Measurements from ENCODE around the gene HPSE2.
A peak's percentile ranks its signal among the peaks of the same experiment; 100 is the strongest.

HPSE2 gene

GRCh38 chr10:98519841-98520240 is 715.8 kb downstream of the HPSE2 start:
- ATAC-seq = no peak
- TF ChIP-seq CSRNP3 (CRISPR knock-in tag; IDR thresholded peaks at IDR 0.05) (no peak), ZFP3 (CRISPR knock-in tag; IDR thresholded peaks at IDR 0.05) (no peak), OSR1 (CRISPR knock-in tag; IDR thresholded peaks at IDR 0.05) (no peak), TSHZ2 (CRISPR knock-in tag; IDR thresholded peaks at IDR 0.05) (no peak), ESRRG (CRISPR knock-in tag; IDR thresholded peaks at IDR 0.05) (no peak), TCF4 (CRISPR knock-in tag; IDR thresholded peaks at IDR 0.05; ENCODE audit: borderline replicate concordance) (no peak), GLIS3 (CRISPR knock-in tag; IDR thresholded peaks at IDR 0.05) (no peak), RARB (CRISPR knock-in tag; IDR thresholded peaks at IDR 0.05) (no peak), ZC3H10 (CRISPR knock-in tag; IDR thresholded peaks at IDR 0.05) (no peak), ZFP30 (CRISPR knock-in tag; IDR thresholded peaks at IDR 0.05) (no peak), PPARA (CRISPR knock-in tag; IDR thresholded peaks at IDR 0.05; ENCODE audit: borderline replicate concordance) (no peak), ARNTL (CRISPR knock-in tag; IDR thresholded peaks at IDR 0.05; ENCODE audit: borderline replicate concordance, low read depth) (no peak)

DNA sequence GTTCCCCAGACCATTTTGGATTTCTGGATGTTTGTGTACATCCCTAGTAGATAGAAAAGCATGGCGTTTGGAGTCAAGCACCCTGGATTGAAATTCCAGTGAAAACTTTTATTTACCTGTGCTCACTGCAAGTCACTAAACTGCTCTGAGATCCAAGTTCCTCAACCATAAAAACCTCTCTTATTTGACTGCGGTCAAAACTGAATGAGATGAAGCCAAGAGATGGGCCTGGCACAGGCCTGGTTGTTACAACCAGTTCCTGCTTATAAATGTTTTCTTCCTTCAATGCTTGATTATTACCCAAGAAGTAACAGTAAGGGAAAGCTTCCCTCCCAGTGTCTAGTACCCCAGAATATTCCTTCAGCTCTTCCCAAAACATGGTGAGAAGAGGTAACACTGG is 718.0 kb downstream of the HPSE2 start:
- TF ChIP-seq ZFP3 (CRISPR knock-in tag; IDR thresholded peaks at IDR 0.05) (no peak), ISL1 (CRISPR knock-in tag; IDR thresholded peaks at IDR 0.05) (no peak), ESRRG (CRISPR knock-in tag; IDR thresholded peaks at IDR 0.05) (no peak), ZNF70 (CRISPR knock-in tag; IDR thresholded peaks at IDR 0.05) (no peak), BACH2 (CRISPR knock-in tag; IDR thresholded peaks at IDR 0.05; ENCODE audit: borderline replicate concordance) (no peak), ZC3H10 (CRISPR knock-in tag; IDR thresholded peaks at IDR 0.05) (no peak), PPARA (CRISPR knock-in tag; IDR thresholded peaks at IDR 0.05; ENCODE audit: borderline replicate concordance) (no peak), SNAI2 (CRISPR knock-in tag; IDR thresholded peaks at IDR 0.05) (no peak), TOX (CRISPR knock-in tag; IDR thresholded peaks at IDR 0.05; ENCODE audit: borderline replicate concordance) (no peak), RARB (CRISPR knock-in tag; IDR thresholded peaks at IDR 0.05) (no peak), CSDC2 (CRISPR knock-in tag; IDR thresholded peaks at IDR 0.05) (no peak), ZNF8 (CRISPR knock-in tag; IDR thresholded peaks at IDR 0.05) (no peak), CREB5 (CRISPR knock-in tag; IDR thresholded peaks at IDR 0.05; ENCODE audit: low read depth) (no peak), ZNF565 (CRISPR knock-in tag; conservative IDR thresholded peaks at IDR 0.05; ENCODE audit: low read depth) (no peak), ARNTL (CRISPR knock-in tag; IDR thresholded peaks at IDR 0.05; ENCODE audit: borderline replicate concordance, low read depth) (no peak)
- TF ChIP-seq, protein P1, sequence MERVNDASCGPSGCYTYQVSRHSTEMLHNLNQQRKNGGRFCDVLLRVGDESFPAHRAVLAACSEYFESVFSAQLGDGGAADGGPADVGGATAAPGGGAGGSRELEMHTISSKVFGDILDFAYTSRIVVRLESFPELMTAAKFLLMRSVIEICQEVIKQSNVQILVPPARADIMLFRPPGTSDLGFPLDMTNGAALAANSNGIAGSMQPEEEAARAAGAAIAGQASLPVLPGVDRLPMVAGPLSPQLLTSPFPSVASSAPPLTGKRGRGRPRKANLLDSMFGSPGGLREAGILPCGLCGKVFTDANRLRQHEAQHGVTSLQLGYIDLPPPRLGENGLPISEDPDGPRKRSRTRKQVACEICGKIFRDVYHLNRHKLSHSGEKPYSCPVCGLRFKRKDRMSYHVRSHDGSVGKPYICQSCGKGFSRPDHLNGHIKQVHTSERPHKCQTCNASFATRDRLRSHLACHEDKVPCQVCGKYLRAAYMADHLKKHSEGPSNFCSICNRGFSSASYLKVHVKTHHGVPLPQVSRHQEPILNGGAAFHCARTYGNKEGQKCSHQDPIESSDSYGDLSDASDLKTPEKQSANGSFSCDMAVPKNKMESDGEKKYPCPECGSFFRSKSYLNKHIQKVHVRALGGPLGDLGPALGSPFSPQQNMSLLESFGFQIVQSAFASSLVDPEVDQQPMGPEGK (CRISPR knock-in tag; IDR thresholded peaks at IDR 0.05; ENCODE audit: borderline replicate concordance) = no peak
- TF ChIP-seq, protein P2, sequence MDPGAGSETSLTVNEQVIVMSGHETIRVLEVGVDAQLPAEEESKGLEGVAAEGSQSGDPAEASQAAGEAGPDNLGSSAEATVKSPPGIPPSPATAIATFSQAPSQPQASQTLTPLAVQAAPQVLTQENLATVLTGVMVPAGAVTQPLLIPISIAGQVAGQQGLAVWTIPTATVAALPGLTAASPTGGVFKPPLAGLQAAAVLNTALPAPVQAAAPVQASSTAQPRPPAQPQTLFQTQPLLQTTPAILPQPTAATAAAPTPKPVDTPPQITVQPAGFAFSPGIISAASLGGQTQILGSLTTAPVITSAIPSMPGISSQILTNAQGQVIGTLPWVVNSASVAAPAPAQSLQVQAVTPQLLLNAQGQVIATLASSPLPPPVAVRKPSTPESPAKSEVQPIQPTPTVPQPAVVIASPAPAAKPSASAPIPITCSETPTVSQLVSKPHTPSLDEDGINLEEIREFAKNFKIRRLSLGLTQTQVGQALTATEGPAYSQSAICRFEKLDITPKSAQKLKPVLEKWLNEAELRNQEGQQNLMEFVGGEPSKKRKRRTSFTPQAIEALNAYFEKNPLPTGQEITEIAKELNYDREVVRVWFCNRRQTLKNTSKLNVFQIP (CRISPR knock-in tag; IDR thresholded peaks at IDR 0.05; ENCODE audit: borderline replicate concordance, low read depth) = no peak
- ATAC-seq = no peak

- no peak for ATAC-seq
- no peak for TF ChIP-seq TSHZ2 (CRISPR knock-in tag; IDR thresholded peaks at IDR 0.05)
- no peak for TF ChIP-seq ZC3H10 (CRISPR knock-in tag; IDR thresholded peaks at IDR 0.05)
- TF ChIP-seq BACH2 (CRISPR knock-in tag; IDR thresholded peaks at IDR 0.05; ENCODE audit: borderline replicate concordance) = no peak
- TF ChIP-seq ISL1 (CRISPR knock-in tag; IDR thresholded peaks at IDR 0.05) = peak; percentile 52
- no peak for TF ChIP-seq TOX (CRISPR knock-in tag; IDR thresholded peaks at IDR 0.05; ENCODE audit: borderline replicate concordance)
Observed at GRCh38 chr10:98516352-98516751, 719.3 kb downstream of the HPSE2 start.
